ENCODE measurements around the gene KLHL29. TPM values are rescaled to one million over a fixed set of nuclear protein-coding genes. Genes with fewer than 3 reads are reported as not detected.

The KLHL29 gene
- total and polyA plus RNA-seq, 2 of the 13 experiments (the other 11 are each of a cell fraction or from before 2014, with no cell fraction given): 0.01 TPM; not detected in 1

DNA sequence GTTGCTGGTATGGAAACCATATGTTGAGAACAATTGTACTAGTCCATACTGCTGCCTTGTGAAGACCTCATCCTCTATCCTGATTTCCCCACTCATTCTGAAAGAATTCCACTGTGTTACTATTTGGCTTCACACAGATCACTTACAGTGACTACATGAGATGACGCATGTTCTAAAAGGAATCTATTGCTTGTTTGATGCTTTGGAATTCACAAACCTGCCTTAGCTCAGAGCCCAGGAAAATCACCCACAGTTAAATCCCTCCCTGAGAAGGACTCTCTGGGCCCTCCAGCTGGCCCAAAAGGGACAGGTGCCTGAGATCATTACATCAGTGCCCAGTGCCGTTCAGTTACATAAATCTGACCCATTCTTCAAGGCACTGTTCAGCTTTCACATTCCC, 45.3 kb downstream of the KLHL29 start:
- Histone ChIP-seq H3K27me3 (ENCODE audit: control insufficient read depth in 1 of 2, insufficient read depth in 2 of 2, low read length in 2 of 2) (0 out of 5 replicates have a peak, but pooled peaks cover 0 to under 1% of the 10 kb centered on the region in 2 experiments), H3K27ac (ENCODE audit: extremely low read length, insufficient read depth, low read length) (no peak overlapping the region), H2AFZ (ENCODE audit: low read length) (no peak overlapping the region), H3K36me3 (replicated peaks in 1 of 2; ENCODE audit: control insufficient read depth in 1 of 2, insufficient read depth in 2 of 2, low read length in 2 of 2) (no peaks in the 10 kb centered on the region), H3K4me1 (ENCODE audit: insufficient read depth, low read length) (no peaks in the 10 kb centered on the region), H3K9ac (ENCODE audit: insufficient read depth, low read depth, low read length) (no peak overlapping the region), H3K4me2 (ENCODE audit: low read depth, low read length) (no peak overlapping the region), H3K9me3 (ENCODE audit: low read length) (no peaks in the 10 kb centered on the region), H4K20me1 (ENCODE audit: insufficient read depth, low read length) (no peaks in the 10 kb centered on the region), H3K79me2 (ENCODE audit: insufficient read depth, low read length) (no peaks in the 10 kb centered on the region), H3K4me3 (replicated peaks in 1 of 3; ENCODE audit: insufficient read depth in 1 of 3, low read depth in 2 of 3, low read length in 3 of 3) (no peak overlapping the region)
- ATAC-seq (no peak), FAIRE-seq (no peak), DNase-seq (ENCODE audit: low spot score) (no peak)
- in situ Hi-C loops (cut with HindIII; ENCODE audit: extremely low pct_ligation_motif_present, low pct_unique_long_range_greater_than_20kb): no loop called here
- TF ChIP-seq ZNF674 (CRISPR knock-in tag; IDR thresholded peaks at IDR 0.05; ENCODE audit: low read depth) (no peak), ATM (IDR thresholded peaks at IDR 0.05; ENCODE audit: borderline replicate concordance) (no peak), DBP (CRISPR knock-in tag; IDR thresholded peaks at IDR 0.05; ENCODE audit: not compliant biosample characterization) (no peak), ZNF589 (CRISPR knock-in tag; conservative IDR thresholded peaks at IDR 0.05) (no peak), PCBP2 (optimal IDR thresholded peaks at IDR 0.05; ENCODE audit: low read depth, low read length, poor library complexity, severe bottlenecking) (no peak), ZNF230 (CRISPR knock-in tag; IDR thresholded peaks at IDR 0.05) (no peak), ZSCAN22 (CRISPR knock-in tag; IDR thresholded peaks at IDR 0.05) (no peak), ARNT (IDR thresholded peaks at IDR 0.05) (no peak), CHCHD3 (CRISPR knock-in tag; IDR thresholded peaks at IDR 0.05) (no peak), ZEB1 (IDR thresholded peaks at IDR 0.05; ENCODE audit: insufficient replicate concordance, low read depth) (no peak), HMGXB4 (CRISPR knock-in tag; IDR thresholded peaks at IDR 0.05; ENCODE audit: borderline replicate concordance in 1 of 2, low read depth in 1 of 2) (no peak), ZNF12 (CRISPR knock-in tag; IDR thresholded peaks at IDR 0.05) (no peak), U2AF1 (optimal IDR thresholded peaks at IDR 0.05; ENCODE audit: low read depth, low read length) (no peak), ZNF747 (CRISPR knock-in tag; IDR thresholded peaks at IDR 0.05; ENCODE audit: borderline replicate concordance) (no peak)
- TF ChIP-seq, protein P1, sequence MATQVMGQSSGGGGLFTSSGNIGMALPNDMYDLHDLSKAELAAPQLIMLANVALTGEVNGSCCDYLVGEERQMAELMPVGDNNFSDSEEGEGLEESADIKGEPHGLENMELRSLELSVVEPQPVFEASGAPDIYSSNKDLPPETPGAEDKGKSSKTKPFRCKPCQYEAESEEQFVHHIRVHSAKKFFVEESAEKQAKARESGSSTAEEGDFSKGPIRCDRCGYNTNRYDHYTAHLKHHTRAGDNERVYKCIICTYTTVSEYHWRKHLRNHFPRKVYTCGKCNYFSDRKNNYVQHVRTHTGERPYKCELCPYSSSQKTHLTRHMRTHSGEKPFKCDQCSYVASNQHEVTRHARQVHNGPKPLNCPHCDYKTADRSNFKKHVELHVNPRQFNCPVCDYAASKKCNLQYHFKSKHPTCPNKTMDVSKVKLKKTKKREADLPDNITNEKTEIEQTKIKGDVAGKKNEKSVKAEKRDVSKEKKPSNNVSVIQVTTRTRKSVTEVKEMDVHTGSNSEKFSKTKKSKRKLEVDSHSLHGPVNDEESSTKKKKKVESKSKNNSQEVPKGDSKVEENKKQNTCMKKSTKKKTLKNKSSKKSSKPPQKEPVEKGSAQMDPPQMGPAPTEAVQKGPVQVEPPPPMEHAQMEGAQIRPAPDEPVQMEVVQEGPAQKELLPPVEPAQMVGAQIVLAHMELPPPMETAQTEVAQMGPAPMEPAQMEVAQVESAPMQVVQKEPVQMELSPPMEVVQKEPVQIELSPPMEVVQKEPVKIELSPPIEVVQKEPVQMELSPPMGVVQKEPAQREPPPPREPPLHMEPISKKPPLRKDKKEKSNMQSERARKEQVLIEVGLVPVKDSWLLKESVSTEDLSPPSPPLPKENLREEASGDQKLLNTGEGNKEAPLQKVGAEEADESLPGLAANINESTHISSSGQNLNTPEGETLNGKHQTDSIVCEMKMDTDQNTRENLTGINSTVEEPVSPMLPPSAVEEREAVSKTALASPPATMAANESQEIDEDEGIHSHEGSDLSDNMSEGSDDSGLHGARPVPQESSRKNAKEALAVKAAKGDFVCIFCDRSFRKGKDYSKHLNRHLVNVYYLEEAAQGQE (IDR thresholded peaks at IDR 0.05; ENCODE audit: borderline replicate concordance in 1 of 2, low read depth in 1 of 2, low read length in 2 of 2): no peak
- TF ChIP-seq, protein P2, sequence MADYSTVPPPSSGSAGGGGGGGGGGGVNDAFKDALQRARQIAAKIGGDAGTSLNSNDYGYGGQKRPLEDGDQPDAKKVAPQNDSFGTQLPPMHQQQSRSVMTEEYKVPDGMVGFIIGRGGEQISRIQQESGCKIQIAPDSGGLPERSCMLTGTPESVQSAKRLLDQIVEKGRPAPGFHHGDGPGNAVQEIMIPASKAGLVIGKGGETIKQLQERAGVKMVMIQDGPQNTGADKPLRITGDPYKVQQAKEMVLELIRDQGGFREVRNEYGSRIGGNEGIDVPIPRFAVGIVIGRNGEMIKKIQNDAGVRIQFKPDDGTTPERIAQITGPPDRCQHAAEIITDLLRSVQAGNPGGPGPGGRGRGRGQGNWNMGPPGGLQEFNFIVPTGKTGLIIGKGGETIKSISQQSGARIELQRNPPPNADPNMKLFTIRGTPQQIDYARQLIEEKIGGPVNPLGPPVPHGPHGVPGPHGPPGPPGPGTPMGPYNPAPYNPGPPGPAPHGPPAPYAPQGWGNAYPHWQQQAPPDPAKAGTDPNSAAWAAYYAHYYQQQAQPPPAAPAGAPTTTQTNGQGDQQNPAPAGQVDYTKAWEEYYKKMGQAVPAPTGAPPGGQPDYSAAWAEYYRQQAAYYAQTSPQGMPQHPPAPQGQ (CRISPR knock-in tag; IDR thresholded peaks at IDR 0.05; ENCODE audit: borderline replicate concordance): no peak
- ChIA-PET POLR2A (no interaction called here), CTCF (ENCODE audit: low intra/inter-chr PET ratio, low total read pairs) (no interaction called here)
- no TSS peak for BruUV-seq (replicated peaks)
- intact Hi-C loops (cut with micrococcal nuclease; ENCODE audit: unreplicated experiment): no loop called here
- 39% methylated on average over 2 of the region's 2 CpGs for WGBS (ENCODE audit: low lambda C conversion rate)

Measured in HepG2 (cell line).